Parathyroid adenoma (tissue), 2 donors: ENCODE measurements around the gene PSD4.

ENCODE experiments used
- H2AFZ ChIP-seq: fragments of 300-600 bp; sonication (generic); one replicate; pipeline ENCODE4 v1.7.0; 2017; ENCODE audit warnings: antibody characterized with exemption, mild to moderate bottlenecking
- H3K27ac ChIP-seq: fragments of 300-600 bp; sonication (generic); one replicate; pipeline ENCODE4 v1.7.0; 2017
- H3K27me3 ChIP-seq: fragments of 300-600 bp; sonication (generic); one replicate; pipeline ENCODE4 v1.7.0; 2017; ENCODE audit warnings: low read length; ENCODE audit not compliant: control insufficient read depth, insufficient read depth
- H3K36me3 ChIP-seq: fragments of 300-600 bp; sonication (generic); one replicate; pipeline ENCODE4 v1.7.0; 2017; ENCODE audit warnings: low read length; ENCODE audit not compliant: control insufficient read depth, insufficient read depth
- H3K4me1 ChIP-seq: fragments of 300-600 bp; sonication (generic); one replicate; pipeline ENCODE4 v1.7.0; 2017; ENCODE audit warnings: control low read depth
- H3K4me2 ChIP-seq: fragments of 300-600 bp; sonication (generic); one replicate; pipeline ENCODE4 v1.7.0; 2017; ENCODE audit warnings: low read length
- H3K4me3 ChIP-seq: fragments of 300-600 bp; sonication (generic); one replicate; pipeline ENCODE4 v1.7.0; 2017; ENCODE audit warnings: low read depth, low read length
- H3K79me2 ChIP-seq: fragments of 300-600 bp; sonication (generic); one replicate; pipeline ENCODE4 v1.7.0; 2017; ENCODE audit warnings: control low read depth
- H3K9ac ChIP-seq: fragments of 300-600 bp; sonication (generic); one replicate; pipeline ENCODE4 v1.7.0; 2017; ENCODE audit warnings: mild to moderate bottlenecking
- H3K9me3 ChIP-seq: fragments of 300-600 bp; sonication (generic); one replicate; pipeline ENCODE4 v1.7.0; 2017; ENCODE audit warnings: low read length; ENCODE audit not compliant: control insufficient read depth
- TF ChIP-seq, protein P1 (sequence below): fragments of 300-600 bp; sonication (generic); IDR thresholded peaks from one replicate; pipeline ENCODE4 v1.7.0; 2017; ENCODE audit warnings: antibody characterized with exemption, mild to moderate bottlenecking
- donor health status: primary hyperparathyroidism.

Gene PSD4

DNA sequence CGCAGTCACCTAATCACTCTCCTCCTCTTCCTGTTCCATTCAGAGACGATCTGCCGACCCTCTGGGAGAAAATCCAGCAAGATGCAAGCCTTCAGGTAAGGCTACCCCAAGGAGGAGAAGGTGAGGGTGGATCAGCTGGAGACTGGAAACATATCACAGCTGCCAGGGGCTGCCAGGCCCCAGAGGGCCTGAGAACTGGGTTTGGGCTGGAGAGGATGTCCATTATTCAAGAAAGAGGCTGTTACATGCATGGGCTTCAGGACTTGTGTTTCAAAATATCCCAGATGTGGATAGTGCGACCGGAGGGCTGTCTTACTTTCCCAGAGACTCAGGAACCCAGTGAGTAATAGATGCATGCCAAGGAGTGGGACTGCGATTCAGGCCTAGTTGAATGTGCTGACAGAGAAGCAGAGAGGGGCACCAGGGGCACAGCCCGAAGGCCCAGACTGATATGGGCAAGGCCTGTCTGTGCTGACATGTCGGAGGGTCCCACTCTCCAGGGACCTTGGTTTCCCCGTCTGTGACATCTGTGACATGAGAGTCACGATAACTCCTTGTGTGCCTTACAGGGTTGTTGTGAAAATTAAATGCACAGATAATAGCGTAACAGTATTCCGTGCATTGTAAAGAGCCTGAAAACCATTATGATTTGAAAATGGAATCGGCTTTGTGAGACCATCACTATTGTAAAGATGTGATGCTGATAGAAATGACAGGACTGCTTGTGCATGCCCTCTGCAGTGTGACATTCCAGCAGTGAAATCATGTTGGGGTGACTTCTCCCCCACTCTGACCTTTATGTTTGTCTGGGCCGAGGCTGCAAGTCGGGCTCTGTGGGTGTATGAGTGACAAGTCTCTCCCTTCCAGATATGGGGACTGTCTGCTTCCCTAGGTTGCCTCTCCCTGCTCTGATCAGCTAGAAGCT, 45.9 kb upstream of the PSD4 start:
- no peak overlapping the region for H3K9ac ChIP-seq
- H3K27me3 ChIP-seq = no peaks in the 10 kb centered on the region
- no peaks in the 10 kb centered on the region for H3K79me2 ChIP-seq
- no peak overlapping the region for H3K27ac ChIP-seq
- H2AFZ ChIP-seq = no peak overlapping the region
- H3K4me1 ChIP-seq = no peaks in the 10 kb centered on the region
- TF ChIP-seq, protein P1, sequence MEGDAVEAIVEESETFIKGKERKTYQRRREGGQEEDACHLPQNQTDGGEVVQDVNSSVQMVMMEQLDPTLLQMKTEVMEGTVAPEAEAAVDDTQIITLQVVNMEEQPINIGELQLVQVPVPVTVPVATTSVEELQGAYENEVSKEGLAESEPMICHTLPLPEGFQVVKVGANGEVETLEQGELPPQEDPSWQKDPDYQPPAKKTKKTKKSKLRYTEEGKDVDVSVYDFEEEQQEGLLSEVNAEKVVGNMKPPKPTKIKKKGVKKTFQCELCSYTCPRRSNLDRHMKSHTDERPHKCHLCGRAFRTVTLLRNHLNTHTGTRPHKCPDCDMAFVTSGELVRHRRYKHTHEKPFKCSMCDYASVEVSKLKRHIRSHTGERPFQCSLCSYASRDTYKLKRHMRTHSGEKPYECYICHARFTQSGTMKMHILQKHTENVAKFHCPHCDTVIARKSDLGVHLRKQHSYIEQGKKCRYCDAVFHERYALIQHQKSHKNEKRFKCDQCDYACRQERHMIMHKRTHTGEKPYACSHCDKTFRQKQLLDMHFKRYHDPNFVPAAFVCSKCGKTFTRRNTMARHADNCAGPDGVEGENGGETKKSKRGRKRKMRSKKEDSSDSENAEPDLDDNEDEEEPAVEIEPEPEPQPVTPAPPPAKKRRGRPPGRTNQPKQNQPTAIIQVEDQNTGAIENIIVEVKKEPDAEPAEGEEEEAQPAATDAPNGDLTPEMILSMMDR = no peak
- no peak overlapping the region for H3K4me3 ChIP-seq
- H3K4me2 ChIP-seq = no peak overlapping the region
- no peaks in the 10 kb centered on the region for H3K9me3 ChIP-seq
- H3K36me3 ChIP-seq = no peaks in the 10 kb centered on the region

DNA sequence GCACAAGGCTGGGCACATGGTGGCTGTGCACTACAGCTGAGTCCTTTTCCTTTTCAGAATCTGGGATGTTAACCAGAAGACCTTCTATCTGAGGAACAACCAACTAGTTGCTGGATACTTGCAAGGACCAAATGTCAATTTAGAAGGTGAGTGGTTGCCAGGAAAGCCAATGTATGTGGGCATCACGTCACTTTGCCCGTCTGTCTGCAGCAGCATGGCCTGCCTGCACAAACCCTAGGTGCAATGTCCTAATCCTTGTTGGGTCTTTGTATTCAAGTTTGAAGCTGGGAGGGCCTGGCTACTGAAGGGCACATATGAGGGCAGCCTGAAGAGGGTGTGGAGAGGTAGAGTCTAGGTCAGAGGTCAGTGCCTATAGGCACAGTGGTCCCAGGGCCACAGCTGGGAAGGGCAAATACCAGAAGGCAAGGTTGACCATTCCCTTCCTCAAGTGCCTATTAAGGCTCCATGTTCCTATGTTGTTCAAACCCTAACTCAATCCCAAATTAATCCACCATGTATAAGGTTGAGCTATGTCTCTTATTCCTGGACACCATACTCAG, 44.2 kb upstream of the PSD4 start:
- H3K4me3 ChIP-seq = no peak overlapping the region
- H3K79me2 ChIP-seq = no peaks in the 10 kb centered on the region
- no peaks in the 10 kb centered on the region for H3K27me3 ChIP-seq
- no peak overlapping the region for H3K9ac ChIP-seq
- TF ChIP-seq, protein P1 = no peak
- H3K4me2 ChIP-seq = no peak overlapping the region
- H3K4me1 ChIP-seq = no peaks in the 10 kb centered on the region
- H3K36me3 ChIP-seq = no peaks in the 10 kb centered on the region
- H2AFZ ChIP-seq = no peak overlapping the region
- no peaks in the 10 kb centered on the region for H3K9me3 ChIP-seq
- H3K27ac ChIP-seq = no peak overlapping the region

DNA sequence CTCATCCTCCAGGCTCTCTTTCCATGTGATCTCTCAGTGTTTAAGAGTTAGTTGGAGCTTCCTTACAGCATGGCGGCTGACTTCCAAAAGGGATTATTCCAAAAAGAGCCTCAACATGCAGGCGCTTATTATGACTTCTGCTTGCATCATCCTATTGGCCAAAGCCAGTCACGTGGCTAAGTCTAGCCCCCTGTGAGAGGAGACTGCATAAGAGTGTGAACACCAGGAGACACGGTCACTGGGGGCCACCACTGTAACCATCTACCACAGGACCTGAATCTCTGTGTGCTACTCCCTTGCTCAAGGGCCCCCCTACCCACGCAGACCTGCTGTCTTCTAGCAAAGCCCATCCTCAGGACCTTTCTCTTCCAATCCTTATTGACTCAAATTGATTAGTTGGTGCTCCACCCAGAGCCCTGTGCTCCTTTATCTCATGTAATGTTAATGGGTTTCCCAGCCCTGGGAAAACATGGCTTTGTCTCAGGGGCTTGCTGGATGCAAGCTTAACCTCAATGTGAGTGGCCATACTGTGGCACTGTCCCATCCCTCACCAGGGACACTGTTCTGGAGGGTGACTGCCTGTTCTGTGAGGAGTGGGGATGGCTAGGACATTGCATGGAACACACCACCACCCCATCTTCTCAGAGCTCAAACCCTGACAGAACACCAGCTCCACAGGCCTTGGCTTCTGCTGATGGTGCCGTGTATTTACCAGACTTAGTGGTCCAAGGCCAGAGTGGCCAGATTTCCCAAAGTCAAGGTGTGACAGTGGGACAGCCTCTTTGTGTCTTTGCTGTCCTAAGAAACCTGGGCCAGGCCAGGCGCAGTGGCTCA, 42.2 kb upstream of the PSD4 start:
- no peak overlapping the region for H2AFZ ChIP-seq
- H3K4me3 ChIP-seq = no peak overlapping the region
- no peaks in the 10 kb centered on the region for H3K27me3 ChIP-seq
- no peak overlapping the region for H3K9ac ChIP-seq
- H3K36me3 ChIP-seq = no peaks in the 10 kb centered on the region
- H3K27ac ChIP-seq = no peak overlapping the region
- no peaks in the 10 kb centered on the region for H3K9me3 ChIP-seq
- H3K4me1 ChIP-seq = no peaks in the 10 kb centered on the region
- TF ChIP-seq, protein P1 = no peak
- no peaks in the 10 kb centered on the region for H3K79me2 ChIP-seq
- H3K4me2 ChIP-seq = no peak overlapping the region

DNA sequence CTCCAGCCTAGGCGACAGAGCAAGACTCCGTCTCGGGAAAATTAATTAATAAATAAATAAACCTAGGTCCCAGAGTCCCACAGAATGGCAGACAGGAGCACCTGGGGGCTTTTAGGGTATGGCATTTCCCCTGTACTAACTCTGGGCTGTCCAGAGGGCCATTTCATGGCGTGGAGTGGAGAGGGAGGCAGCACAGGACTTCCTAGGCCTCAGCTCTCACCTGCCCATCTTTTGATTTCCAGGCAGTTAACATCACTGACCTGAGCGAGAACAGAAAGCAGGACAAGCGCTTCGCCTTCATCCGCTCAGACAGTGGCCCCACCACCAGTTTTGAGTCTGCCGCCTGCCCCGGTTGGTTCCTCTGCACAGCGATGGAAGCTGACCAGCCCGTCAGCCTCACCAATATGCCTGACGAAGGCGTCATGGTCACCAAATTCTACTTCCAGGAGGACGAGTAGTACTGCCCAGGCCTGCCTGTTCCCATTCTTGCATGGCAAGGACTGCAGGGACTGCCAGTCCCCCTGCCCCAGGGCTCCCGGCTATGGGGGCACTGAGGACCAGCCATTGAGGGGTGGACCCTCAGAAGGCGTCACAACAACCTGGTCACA, 41.3 kb upstream of the PSD4 start:
- TF ChIP-seq, protein P1 = no peak
- no peak overlapping the region for H3K4me2 ChIP-seq
- H3K4me1 ChIP-seq = no peaks in the 10 kb centered on the region
- H2AFZ ChIP-seq = no peak overlapping the region
- no peaks in the 10 kb centered on the region for H3K27me3 ChIP-seq
- H3K9me3 ChIP-seq = no peaks in the 10 kb centered on the region
- H3K36me3 ChIP-seq = no peaks in the 10 kb centered on the region
- no peaks in the 10 kb centered on the region for H3K79me2 ChIP-seq
- H3K4me3 ChIP-seq = no peak overlapping the region
- no peak overlapping the region for H3K27ac ChIP-seq
- H3K9ac ChIP-seq = no peak overlapping the region
